Measurements from ENCODE around the gene FANCE.

Gene FANCE

DNA sequence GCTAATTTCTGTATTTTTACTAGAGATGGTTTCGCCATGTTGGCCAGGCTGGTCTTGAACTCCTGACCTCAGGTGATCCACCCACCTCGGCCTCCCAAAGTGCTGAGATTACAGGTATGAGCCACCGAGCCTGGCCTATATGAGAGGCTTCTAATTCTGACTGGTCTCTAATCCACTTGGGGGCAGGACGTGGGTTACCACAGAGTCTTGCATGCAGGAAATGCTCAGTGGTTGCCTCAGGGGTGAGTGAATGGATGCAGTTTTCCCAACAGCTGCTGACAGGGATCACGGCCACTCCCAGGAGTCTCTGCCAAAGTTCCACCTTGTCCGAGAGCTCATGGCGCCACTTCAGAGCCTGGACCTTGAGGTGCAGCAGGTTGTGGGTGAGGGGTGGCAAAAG is 6.4 kb upstream of the FANCE start:
- TF ChIP-seq POLR2AphosphoS5 (IDR thresholded peaks at IDR 0.05; ENCODE audit: low read depth, low read length) (no peak), SIN3A (IDR thresholded peaks at IDR 0.05; ENCODE audit: borderline replicate concordance, insufficient read depth, low read length) (no peak), TAF1 (IDR thresholded peaks at IDR 0.05; ENCODE audit: borderline replicate concordance, insufficient read depth, low read length) (no peak), FOXP2 (optimal IDR thresholded peaks at IDR 0.05; ENCODE audit: borderline replicate concordance, extremely low read depth, extremely low read length, insufficient read depth) (no peak)
- TF ChIP-seq, protein P1, sequence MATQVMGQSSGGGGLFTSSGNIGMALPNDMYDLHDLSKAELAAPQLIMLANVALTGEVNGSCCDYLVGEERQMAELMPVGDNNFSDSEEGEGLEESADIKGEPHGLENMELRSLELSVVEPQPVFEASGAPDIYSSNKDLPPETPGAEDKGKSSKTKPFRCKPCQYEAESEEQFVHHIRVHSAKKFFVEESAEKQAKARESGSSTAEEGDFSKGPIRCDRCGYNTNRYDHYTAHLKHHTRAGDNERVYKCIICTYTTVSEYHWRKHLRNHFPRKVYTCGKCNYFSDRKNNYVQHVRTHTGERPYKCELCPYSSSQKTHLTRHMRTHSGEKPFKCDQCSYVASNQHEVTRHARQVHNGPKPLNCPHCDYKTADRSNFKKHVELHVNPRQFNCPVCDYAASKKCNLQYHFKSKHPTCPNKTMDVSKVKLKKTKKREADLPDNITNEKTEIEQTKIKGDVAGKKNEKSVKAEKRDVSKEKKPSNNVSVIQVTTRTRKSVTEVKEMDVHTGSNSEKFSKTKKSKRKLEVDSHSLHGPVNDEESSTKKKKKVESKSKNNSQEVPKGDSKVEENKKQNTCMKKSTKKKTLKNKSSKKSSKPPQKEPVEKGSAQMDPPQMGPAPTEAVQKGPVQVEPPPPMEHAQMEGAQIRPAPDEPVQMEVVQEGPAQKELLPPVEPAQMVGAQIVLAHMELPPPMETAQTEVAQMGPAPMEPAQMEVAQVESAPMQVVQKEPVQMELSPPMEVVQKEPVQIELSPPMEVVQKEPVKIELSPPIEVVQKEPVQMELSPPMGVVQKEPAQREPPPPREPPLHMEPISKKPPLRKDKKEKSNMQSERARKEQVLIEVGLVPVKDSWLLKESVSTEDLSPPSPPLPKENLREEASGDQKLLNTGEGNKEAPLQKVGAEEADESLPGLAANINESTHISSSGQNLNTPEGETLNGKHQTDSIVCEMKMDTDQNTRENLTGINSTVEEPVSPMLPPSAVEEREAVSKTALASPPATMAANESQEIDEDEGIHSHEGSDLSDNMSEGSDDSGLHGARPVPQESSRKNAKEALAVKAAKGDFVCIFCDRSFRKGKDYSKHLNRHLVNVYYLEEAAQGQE (IDR thresholded peaks at IDR 0.05; ENCODE audit: insufficient read depth in 1 of 2, low read depth in 2 of 2, low read length in 2 of 2): no peak

DNA sequence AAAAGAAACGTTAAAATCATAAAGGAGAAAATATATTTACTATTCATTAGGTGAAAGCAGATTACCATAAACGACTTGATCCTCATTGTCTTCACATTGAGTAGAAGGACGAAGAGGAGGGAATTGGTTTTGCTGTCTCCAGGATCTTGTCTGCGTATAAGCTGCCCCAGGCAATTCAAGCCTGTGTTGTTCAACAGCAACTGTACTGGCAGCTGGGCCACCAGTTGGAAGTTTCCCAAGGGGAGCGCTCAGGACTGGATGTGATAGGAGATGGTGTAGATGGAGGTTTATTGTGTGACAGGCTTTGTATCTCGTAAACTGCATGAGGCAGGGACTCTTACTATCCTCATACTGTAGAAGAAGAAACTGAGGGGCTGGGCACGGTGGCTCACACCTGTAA is 3.9 kb upstream of the FANCE start:
- TF ChIP-seq SIN3A (IDR thresholded peaks at IDR 0.05; ENCODE audit: borderline replicate concordance, insufficient read depth, low read length) (no peak), FOXP2 (optimal IDR thresholded peaks at IDR 0.05; ENCODE audit: borderline replicate concordance, extremely low read depth, extremely low read length, insufficient read depth) (no peak), TAF1 (IDR thresholded peaks at IDR 0.05; ENCODE audit: borderline replicate concordance, insufficient read depth, low read length) (no peak), POLR2AphosphoS5 (IDR thresholded peaks at IDR 0.05; ENCODE audit: low read depth, low read length) (no peak)
- TF ChIP-seq, protein P1 (IDR thresholded peaks at IDR 0.05; ENCODE audit: insufficient read depth in 1 of 2, low read depth in 2 of 2, low read length in 2 of 2): no peak

DNA sequence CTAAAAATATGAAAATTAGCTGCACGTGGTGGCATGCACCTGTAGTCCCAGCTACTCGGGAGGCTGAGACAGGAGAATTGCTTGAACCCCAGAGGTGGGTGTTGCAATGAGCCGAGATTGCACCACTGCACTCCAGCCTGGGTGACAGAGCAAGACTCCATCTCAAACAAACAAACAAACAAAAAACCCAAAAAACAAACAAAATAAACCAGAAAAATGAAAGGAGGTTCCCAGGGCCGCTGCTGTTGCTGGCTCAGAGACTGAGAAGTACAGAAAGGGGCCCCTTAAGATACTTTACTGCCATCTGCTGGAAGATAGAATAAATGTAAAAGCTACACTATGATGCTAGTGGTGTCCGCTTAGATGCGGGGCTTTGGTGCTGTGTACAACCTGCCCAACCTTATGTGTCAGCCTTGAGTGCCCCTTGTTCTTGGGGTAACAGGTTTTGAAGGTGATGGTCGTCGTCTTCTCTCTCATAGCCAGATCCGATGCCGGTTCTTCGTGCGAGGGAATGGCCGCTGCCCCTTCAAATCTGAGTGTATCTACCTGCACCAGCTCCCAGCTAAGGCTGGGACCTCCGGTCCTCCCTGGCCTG is 2.8 kb upstream of the FANCE start:
- TF ChIP-seq SIN3A (IDR thresholded peaks at IDR 0.05; ENCODE audit: borderline replicate concordance, insufficient read depth, low read length) (no peak), FOXP2 (optimal IDR thresholded peaks at IDR 0.05; ENCODE audit: borderline replicate concordance, extremely low read depth, extremely low read length, insufficient read depth) (no peak), TAF1 (IDR thresholded peaks at IDR 0.05; ENCODE audit: borderline replicate concordance, insufficient read depth, low read length) (no peak), POLR2AphosphoS5 (IDR thresholded peaks at IDR 0.05; ENCODE audit: low read depth, low read length) (no peak)
- TF ChIP-seq, protein P1 (IDR thresholded peaks at IDR 0.05; ENCODE audit: insufficient read depth in 1 of 2, low read depth in 2 of 2, low read length in 2 of 2): no peak

DNA sequence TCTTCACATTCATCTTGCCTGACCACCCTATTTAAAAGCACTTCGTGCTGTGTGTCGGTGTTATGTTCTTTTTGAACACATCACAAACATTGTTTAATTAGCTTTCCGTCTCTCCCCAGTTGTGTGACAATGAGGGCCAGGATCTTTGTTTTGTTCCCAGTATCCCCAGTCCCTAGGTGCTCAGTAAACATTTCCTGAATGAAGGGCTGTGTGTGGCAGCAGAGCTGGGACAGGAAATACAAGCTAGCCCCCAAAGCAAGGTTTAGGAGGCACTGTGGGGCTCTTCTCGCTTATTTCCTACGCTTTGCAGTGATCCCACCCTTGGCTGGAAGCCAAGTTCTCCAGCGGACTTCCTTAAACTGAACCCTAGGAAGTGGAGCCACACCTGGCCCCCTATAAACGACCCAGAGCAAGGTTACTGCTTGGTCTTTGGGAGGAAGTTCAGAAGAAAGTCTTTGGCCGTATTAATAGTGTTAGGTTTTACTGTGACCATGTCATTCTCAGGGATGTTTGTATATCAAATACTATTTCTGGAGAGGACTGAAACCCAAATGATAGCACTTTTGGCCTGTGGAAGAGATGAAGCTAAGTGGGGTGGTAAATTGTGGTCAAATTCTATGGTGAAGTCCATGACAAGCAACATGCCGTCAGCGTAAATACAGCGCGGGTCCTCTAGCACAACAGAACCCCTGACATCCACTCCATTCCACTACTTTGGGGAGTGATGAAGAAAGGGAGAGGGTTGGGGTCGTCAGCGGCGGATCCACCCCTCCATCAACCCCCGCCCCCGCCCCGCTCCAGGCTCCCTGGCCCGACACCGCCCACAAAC is 570 bp upstream of the FANCE start:
- TF ChIP-seq TAF1 (IDR thresholded peaks at IDR 0.05; ENCODE audit: borderline replicate concordance, insufficient read depth, low read length) (no peak), POLR2AphosphoS5 (IDR thresholded peaks at IDR 0.05; ENCODE audit: low read depth, low read length) (no peak), SIN3A (IDR thresholded peaks at IDR 0.05; ENCODE audit: borderline replicate concordance, insufficient read depth, low read length) (no peak), FOXP2 (optimal IDR thresholded peaks at IDR 0.05; ENCODE audit: borderline replicate concordance, extremely low read depth, extremely low read length, insufficient read depth) (no peak)
- TF ChIP-seq, protein P1 (IDR thresholded peaks at IDR 0.05; ENCODE audit: insufficient read depth in 1 of 2, low read depth in 2 of 2, low read length in 2 of 2): no peak
